NB4 (cell line): ENCODE measurements around the gene KCNJ10.

ENCODE experiments used
- DNase-seq: peaks from one replicate; pipeline ENCODE4 v3.0.0; 2010; ENCODE audit warnings: low read depth
- H3K4me3 ChIP-seq: one replicate; pipeline ENCODE4 v1.5.1; 2011; ENCODE audit warnings: mild to moderate bottlenecking, low read depth, low read length, moderate library complexity
- CTCF ChIP-seq: IDR thresholded peaks from one replicate; pipeline ENCODE4 v1.5.1; 2012; ENCODE audit warnings: low read depth, low read length
- MYC ChIP-seq: IDR thresholded peaks from 2 replicates; pipeline ENCODE4 v1.6.1; 2011; ENCODE audit warnings: low read depth, low read length
- POLR2A ChIP-seq: IDR thresholded peaks from 2 replicates; pipeline ENCODE4 v1.6.1; 2011; ENCODE audit warnings: mild to moderate bottlenecking; ENCODE audit not compliant: insufficient read length; ENCODE audit errors: extremely low read depth
- TF ChIP-seq, protein P1 (sequence below): IDR thresholded peaks from 2 replicates; pipeline ENCODE4 v1.6.1; 2011; ENCODE audit warnings: low read depth, low read length

Gene KCNJ10

GRCh38 chr1:160007577-160008200 is 62.3 kb downstream of the KCNJ10 start:
- no peak overlapping the region for H3K4me3 ChIP-seq
- no peak for TF ChIP-seq POLR2A
- TF ChIP-seq CTCF = peak; percentile 31
- TF ChIP-seq, protein P1, sequence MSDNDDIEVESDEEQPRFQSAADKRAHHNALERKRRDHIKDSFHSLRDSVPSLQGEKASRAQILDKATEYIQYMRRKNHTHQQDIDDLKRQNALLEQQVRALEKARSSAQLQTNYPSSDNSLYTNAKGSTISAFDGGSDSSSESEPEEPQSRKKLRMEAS = no peak
- no peak for TF ChIP-seq MYC
- peak; percentile 45 for DNase-seq

DNA sequence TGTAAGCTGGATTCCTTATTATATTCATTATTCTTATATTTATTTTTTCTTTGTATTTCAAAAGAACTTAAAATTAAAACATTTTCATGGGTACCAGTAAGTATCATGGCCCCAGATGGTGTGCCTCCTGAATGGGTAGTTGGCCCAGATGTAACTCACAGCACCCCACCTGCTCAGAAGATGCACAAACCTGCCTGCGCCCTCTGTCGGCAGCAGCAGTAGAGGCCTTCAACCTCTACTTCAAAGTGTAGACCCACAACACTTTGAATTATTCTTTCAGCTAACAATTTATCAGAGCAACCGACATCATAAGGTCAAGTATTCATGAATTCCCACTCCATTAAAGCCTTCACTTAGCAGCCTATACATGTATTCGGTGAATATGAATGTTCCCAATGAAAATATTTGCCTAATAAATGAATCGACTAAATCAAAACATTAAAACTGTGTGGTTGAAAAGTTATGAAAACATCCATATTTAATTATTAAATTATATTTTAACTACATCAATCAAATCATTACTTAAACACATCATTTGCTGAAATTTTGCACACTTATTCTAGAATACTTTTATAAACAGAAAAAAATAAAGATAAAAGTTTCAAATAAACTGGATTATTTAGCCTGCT is 63.5 kb downstream of the KCNJ10 start:
- DNase-seq = peak; percentile 70
- peak; percentile 92 for TF ChIP-seq CTCF
- no peak for TF ChIP-seq MYC
- TF ChIP-seq, protein P1 = no peak

DNA sequence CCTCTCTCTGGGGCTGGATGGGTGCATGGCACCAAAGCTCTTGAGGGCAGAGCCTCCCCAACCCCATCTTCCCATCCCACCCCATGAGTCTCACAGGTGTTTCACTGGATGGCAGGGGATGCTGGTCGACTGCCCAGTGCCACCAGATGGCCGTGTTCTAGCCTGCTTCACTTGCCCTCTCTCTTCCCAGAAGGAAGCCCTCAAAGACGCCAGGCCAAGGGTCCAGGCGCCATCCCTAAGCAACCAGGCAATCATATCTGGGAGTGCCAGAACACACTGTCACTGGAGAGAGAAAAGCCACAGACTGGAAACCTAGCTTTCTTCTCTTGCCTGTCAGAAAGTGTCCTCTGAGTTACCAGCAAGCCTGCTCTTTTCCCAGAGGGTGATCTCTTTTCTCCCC is 64.9 kb downstream of the KCNJ10 start:
- H3K4me3 ChIP-seq = no peak overlapping the region
- no peak for DNase-seq
- TF ChIP-seq POLR2A (no peak), CTCF (no peak), MYC (no peak)
- TF ChIP-seq, protein P1 = no peak

More for the DNA sequence above, 63.5 kb downstream of the KCNJ10 start:
- H3K4me3 ChIP-seq = no peak overlapping the region

DNA sequence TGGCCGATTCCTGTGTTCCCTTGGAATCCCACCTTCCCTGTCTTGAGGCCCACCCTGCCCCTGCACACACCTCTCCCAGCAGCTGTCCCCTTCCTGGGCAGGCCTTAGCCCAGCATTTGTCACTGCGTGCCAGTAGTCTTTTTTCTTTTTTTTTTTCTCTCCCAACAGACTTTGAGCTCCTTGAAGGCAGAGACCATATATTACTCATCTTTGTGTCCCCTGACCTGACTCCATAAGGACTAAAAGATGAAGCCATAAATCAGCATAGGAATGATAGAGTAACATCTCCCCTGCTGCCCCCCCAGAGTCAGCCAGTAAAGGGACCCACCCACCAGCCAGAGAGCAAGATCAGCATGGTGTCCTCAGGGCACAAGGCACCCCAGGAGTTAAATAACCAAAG is 65.5 kb downstream of the KCNJ10 start:
- no peak overlapping the region for H3K4me3 ChIP-seq
- TF ChIP-seq, protein P1 = no peak
- TF ChIP-seq POLR2A (no peak), MYC (no peak), CTCF (no peak)
- no peak for DNase-seq

DNA sequence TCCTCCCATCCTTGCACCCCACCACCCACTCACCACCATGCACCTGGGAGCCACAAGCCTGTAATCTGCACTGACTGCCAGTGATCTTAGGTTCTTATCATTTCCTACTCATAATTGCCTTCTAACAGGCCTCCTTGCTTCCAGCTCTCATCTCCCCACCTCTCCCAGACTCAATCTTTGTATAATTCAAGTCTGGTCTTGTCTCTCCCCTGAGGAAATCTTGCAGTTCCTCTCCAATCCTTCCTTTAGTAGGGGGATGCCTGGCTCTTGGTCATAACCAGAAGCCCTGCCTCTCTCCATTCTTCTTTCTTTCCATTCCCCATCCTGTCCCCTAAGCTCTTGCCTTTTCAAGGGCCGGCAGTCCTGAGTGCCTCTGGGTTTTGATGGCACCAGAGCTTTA is 66.0 kb downstream of the KCNJ10 start:
- no peak overlapping the region for H3K4me3 ChIP-seq
- TF ChIP-seq, protein P1 = no peak
- TF ChIP-seq MYC (no peak), POLR2A (no peak), CTCF (no peak)
- no peak for DNase-seq
